NB4 (cell line): Measurements from ENCODE around the gene COPS4.
"Not testable (repeated sequence)": the region's sequence is repeated elsewhere in the genome, so short reads cannot be mapped to it uniquely, and the experiment has no call there.

Experiments
- DNase-seq: peaks from one replicate; pipeline ENCODE4 v3.0.0; 2010; ENCODE audit warnings: low read depth
- H3K4me3 ChIP-seq: one replicate; pipeline ENCODE4 v1.5.1; 2011; ENCODE audit warnings: mild to moderate bottlenecking, low read depth, low read length, moderate library complexity
- CTCF ChIP-seq: IDR thresholded peaks from one replicate; pipeline ENCODE4 v1.5.1; 2012; ENCODE audit warnings: low read depth, low read length
- MAX ChIP-seq: IDR thresholded peaks from 2 replicates; pipeline ENCODE4 v1.6.1; 2011; ENCODE audit warnings: low read depth, low read length
- MYC ChIP-seq: IDR thresholded peaks from 2 replicates; pipeline ENCODE4 v1.6.1; 2011; ENCODE audit warnings: low read depth, low read length
- POLR2A ChIP-seq: IDR thresholded peaks from 2 replicates; pipeline ENCODE4 v1.6.1; 2011; ENCODE audit warnings: mild to moderate bottlenecking; ENCODE audit not compliant: insufficient read length; ENCODE audit errors: extremely low read depth

The COPS4 gene

GRCh38 chr4:83082777-83083176 lies 47.8 kb downstream of the COPS4 start:
- H3K4me3 ChIP-seq, result no peak overlapping the region
- no peak for TF ChIP-seq CTCF
- TF ChIP-seq POLR2A, result no peak
- no peak for TF ChIP-seq MYC
- no peak for TF ChIP-seq MAX
- peak; percentile 44 for DNase-seq

GRCh38 chr4:83083925-83084475 lies 49.0 kb downstream of the COPS4 start:
- no peak overlapping the region for H3K4me3 ChIP-seq
- TF ChIP-seq CTCF (no peak), MYC (no peak), POLR2A (no peak), MAX (no peak)
- peak; percentile 43 for DNase-seq

GRCh38 chr4:83084956-83085355 lies 50.0 kb downstream of the COPS4 start:
- DNase-seq, H3K4me3 ChIP-seq: not testable (repeated sequence)

- DNase-seq, result no peak
- no peak overlapping the region for H3K4me3 ChIP-seq
- TF ChIP-seq CTCF, result no peak
- no peak for TF ChIP-seq MAX
- TF ChIP-seq POLR2A, result no peak
- TF ChIP-seq MYC, result no peak
Observed at GRCh38 chr4:83089410-83090157, 54.6 kb downstream of the COPS4 start.

GRCh38 chr4:83093060-83093640 lies 58.2 kb downstream of the COPS4 start:
- no peak for DNase-seq
- TF ChIP-seq MAX (no peak), POLR2A (no peak), MYC (no peak), CTCF (no peak)
- no peak overlapping the region for H3K4me3 ChIP-seq

- DNase-seq, result no peak
- H3K4me3 ChIP-seq, result no peak overlapping the region
- no peak for TF ChIP-seq MYC
Observed at GRCh38 chr4:83096397-83096796, 61.4 kb downstream of the COPS4 start.

GRCh38 chr4:83104991-83105390 lies 70.0 kb downstream of the COPS4 start:
- no peak for DNase-seq
- TF ChIP-seq CTCF (no peak), MYC (no peak), POLR2A (no peak), MAX (no peak)
- H3K4me3 ChIP-seq, result no peak overlapping the region
